ENCODE data around the gene CHTF8.

The CHTF8 gene

DNA sequence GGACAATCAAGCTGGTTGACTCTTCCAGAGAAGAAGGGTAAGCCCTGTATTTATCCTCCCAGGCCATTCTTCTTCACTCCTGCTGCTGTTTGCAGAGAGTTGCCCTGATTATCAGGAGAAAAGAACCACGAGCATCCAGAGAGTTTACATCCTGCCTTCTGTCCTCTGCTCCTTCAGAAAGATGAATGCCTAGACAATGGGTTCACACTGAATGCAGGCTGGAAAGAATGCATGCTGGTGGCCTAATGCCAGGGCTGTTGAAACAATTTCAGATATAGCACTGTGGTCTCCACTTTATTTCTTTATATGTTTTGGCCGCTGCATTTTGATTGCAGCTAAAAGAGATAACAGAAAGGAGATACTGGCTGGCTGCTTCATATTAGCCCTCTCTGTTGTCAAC lies 48.1 kb downstream of the CHTF8 start:
- DNase-seq: no peak

DNA sequence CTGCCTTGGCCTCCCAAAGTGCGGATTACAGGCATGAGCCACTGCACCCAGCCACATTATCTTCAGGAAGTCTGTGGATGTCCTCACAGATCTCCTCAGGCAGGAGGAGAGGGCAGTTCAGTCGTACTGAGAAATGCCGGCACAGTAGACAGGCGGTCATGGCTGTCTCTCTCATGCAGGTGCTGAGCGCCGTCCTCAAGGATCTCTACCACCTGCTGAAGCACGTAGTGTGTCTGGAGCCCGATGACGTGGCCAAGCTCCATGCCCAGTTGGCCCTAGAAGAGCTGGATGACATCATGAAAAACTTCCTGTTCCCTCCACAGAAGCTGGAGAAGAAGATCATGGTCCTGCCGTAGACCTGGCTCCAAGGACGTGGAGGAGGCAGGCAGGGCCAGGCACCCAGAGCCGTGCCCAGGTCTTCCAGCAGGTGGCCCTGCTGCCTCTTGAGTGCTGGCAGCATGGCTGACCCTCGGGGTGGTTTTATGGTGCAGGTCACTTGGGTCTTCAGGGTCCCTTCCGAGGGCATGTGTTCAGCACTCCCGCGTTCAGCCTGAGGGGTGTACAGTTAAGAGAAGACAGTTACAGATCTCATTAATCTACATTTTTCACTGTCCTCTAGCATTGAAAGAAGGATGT lies 49.0 kb downstream of the CHTF8 start:
- DNase-seq: no peak

- DNase-seq: no peak
These were observed 52.7 kb downstream of the CHTF8 start for GRCh38 chr16:69079697-69080096.

GRCh38 chr16:69078073-69078472 lies 54.3 kb downstream of the CHTF8 start:
- no peak for DNase-seq

GRCh38 chr16:69077251-69077650 lies 55.1 kb downstream of the CHTF8 start:
- DNase-seq: no peak

GRCh38 chr16:69073181-69073702 lies 59.1 kb downstream of the CHTF8 start:
- no peak for DNase-seq

DNA sequence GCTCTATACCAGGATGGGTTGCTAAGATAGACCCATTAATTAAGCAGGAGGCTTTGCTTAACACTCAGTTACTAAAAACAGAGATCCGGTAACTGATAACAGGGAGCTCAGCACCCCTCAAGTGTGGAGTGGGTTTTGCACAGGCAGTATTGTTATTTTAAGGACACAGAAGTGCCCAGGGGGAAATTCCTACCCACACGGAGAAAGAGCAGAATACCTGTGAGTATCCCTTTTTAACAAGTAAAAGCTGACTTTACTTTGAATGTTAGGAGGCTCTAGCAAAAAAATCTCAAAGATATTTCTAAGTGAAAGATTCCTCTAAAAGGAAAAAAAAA lies 59.8 kb downstream of the CHTF8 start:
- DNase-seq: no peak

DNA sequence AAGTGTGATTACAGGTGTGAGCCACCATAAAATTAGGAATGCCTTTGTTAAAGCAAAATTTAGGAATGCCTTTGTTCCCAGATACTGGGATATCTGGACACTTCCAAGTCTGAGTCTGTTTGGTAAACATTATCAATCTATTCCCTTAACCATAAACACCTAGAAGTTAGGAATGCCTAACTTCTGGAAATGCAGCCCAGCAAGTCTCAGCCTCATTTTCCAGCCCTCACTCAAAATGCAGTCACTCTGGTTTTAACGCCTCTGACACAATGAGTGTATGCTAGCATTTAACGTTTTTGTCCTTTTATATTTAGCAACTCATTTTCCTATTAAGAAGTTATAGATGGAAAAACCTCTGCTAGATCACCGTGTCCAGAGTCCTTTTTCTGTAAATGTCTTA lies 61.4 kb downstream of the CHTF8 start:
- DNase-seq: no peak

- DNase-seq: no peak
These were observed 62.9 kb downstream of the CHTF8 start for GRCh38 chr16:69069504-69069903.

Data from activated T-cell treated with anti-CD3 and anti-CD28 coated beads for 4 hours (primary cell).